T-helper 2 cell treated with Interferon-gamma antibody and Interleukin-4, amounts not matched to agents 100 ng/mL and 5 ng/mL, for 36 hours (primary cell): ENCODE results near the gene JPT2. TPM values are rescaled to one million over a fixed set of nuclear protein-coding genes. Genes with fewer than 3 reads are reported as not detected.

Source experiments
- intact Hi-C: fragments of 100-400 bp; cut with micrococcal nuclease; formaldehyde crosslinking; loops from one replicate; pipeline ENCODE4 v1.15.1; 2023
- total RNA-seq: library from RNA; stranded (reverse); gene quantifications from 2 replicates; pipeline ENCODE4 v1.2.3, GENCODE V29; 2022

Gene JPT2
- total RNA-seq, 1 donor from 2014 or later: 73.3 TPM

- intact Hi-C loops: no loop called here
Observed at GRCh38 chr16:1651094-1651973, 26.7 kb upstream of the JPT2 start.

- intact Hi-C loops: no loop called here
Observed at GRCh38 chr16:1651974-1652312, 26.1 kb upstream of the JPT2 start.

GRCh38 chr16:1653023-1653422 is 25.1 kb upstream of the JPT2 start:
- intact Hi-C loops: no loop called here

- intact Hi-C loops: no loop called here
Observed at GRCh38 chr16:1654505-1655268, 23.4 kb upstream of the JPT2 start.

- intact Hi-C loops: no loop called here
Observed at GRCh38 chr16:1655269-1655807, 22.7 kb upstream of the JPT2 start.

- intact Hi-C loops: no loop called here
Observed at GRCh38 chr16:1655909-1656807, 21.9 kb upstream of the JPT2 start.

GRCh38 chr16:1656808-1657617 is 21.1 kb upstream of the JPT2 start:
- intact Hi-C loops: no loop called here

- intact Hi-C loops: no loop called here
Observed at GRCh38 chr16:1657841-1658240, 20.2 kb upstream of the JPT2 start.

- intact Hi-C loops: no loop called here
Observed at GRCh38 chr16:1659031-1659430, 19.0 kb upstream of the JPT2 start.

GRCh38 chr16:1661826-1662225 is 16.3 kb upstream of the JPT2 start:
- intact Hi-C loops: no loop called here

- intact Hi-C loops: no loop called here
Observed at GRCh38 chr16:1662543-1662942, 15.5 kb upstream of the JPT2 start.

GRCh38 chr16:1665829-1666228 is 12.2 kb upstream of the JPT2 start:
- intact Hi-C loops: no loop called here

- intact Hi-C loops: no loop called here
Observed at GRCh38 chr16:1666316-1666715, 11.8 kb upstream of the JPT2 start.

- intact Hi-C loops: no loop called here
Observed at GRCh38 chr16:1667271-1667670, 10.8 kb upstream of the JPT2 start.

GRCh38 chr16:1667916-1668315 is 10.2 kb upstream of the JPT2 start:
- intact Hi-C loops: no loop called here

GRCh38 chr16:1668612-1669319 is 9.3 kb upstream of the JPT2 start:
- intact Hi-C loops: no loop called here

- intact Hi-C loops: no loop called here
Observed at GRCh38 chr16:1669698-1670097, 8.4 kb upstream of the JPT2 start.

- intact Hi-C loops: no loop called here
Observed at GRCh38 chr16:1670371-1670770, 7.7 kb upstream of the JPT2 start.

GRCh38 chr16:1670866-1671265 is 7.2 kb upstream of the JPT2 start:
- intact Hi-C loops: no loop called here
